HUES6 (cell line): ENCODE results near the gene MTA1.

Source experiments
- H3K27ac ChIP-seq: 2 replicates; pipeline ENCODE4 v1.7.0; 2013; ENCODE audit warnings: low read depth, mild to moderate bottlenecking, low read length, inconsistent platforms
- H3K27me3 ChIP-seq: 2 replicates; pipeline ENCODE4 v1.6.1; 2013; ENCODE audit warnings: low read length; ENCODE audit not compliant: control insufficient read depth, insufficient read depth
- H3K36me3 ChIP-seq: 2 replicates; pipeline ENCODE4 v1.6.1; 2013; ENCODE audit warnings: low read length; ENCODE audit not compliant: control insufficient read depth, insufficient read depth
- H3K4me1 ChIP-seq: 2 replicates; pipeline ENCODE4 v1.6.1; 2013; ENCODE audit warnings: low read length; ENCODE audit not compliant: control insufficient read depth, insufficient read depth
- H3K4me3 ChIP-seq: 2 replicates; pipeline ENCODE4 v1.5.1; 2013; ENCODE audit warnings: low read depth, low read length
- H3K9ac ChIP-seq: one replicate; pipeline ENCODE4 v1.6.1; 2013; ENCODE audit warnings: mild to moderate bottlenecking, low read length
- H3K9me3 ChIP-seq: 2 replicates; pipeline ENCODE4 v1.6.1; 2013; ENCODE audit warnings: low read depth, low read length; ENCODE audit not compliant: control insufficient read depth, insufficient read depth

The MTA1 gene

DNA sequence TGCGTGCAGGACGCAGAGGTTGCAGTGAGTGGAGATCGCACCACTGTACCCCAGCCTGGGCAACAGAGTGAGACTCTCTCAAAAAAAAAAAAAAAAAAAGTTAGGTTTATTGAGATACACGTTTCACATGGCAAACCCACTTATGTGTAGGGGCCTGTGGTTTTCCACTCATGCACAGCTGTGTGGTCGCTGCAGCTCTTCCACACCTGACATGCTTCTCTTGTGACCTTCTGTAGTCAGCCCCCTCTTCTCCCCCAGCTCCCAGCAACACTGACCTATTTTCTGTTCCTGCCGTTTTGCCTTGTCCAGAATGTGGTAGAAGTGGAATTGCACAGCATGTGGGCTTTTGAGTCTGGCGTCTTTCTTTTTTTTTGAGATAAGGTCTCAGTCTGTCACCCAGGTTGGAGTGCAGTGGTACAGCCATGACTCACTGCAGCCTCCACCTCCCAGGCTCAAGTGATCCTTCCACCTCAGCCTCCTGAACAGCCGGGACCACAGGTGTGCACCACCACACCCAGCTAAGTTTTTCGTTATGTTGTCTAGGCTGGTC, 8.4 kb downstream of the MTA1 start:
- Histone ChIP-seq H3K4me1 (peaks cover under 1% of the 10 kb centered on the region; the same call in 1 of the 2 replicates), H3K27ac (no peak overlapping the region), H3K27me3 (no peaks in the 10 kb centered on the region), H3K9ac (no peak overlapping the region), H3K9me3 (peaks cover 6% of the 10 kb centered on the region), H3K36me3 (peaks cover 51% of the 10 kb centered on the region), H3K4me3 (no peak overlapping the region)

DNA sequence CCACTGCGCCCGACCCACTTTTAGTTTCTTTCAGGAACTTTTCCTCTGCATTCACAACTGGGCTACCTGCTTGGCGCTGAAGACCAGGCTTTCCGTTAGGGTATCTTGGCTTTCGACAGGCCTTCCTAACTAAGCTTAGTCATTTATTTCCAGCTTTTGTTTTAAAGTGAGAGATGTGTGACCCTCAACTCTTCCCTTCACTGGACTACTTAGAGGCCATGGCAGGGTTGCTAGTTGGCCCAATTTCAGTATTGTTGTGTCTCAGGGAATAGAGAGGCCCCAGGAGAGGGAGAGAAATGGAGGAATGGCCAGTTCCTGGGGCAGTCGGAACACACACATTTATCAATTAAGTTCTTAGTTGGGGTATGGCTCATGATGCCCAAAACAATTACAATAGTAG, 10.4 kb downstream of the MTA1 start:
- Histone ChIP-seq H3K9ac (no peak overlapping the region), H3K36me3 (peaks cover 43% of the 10 kb centered on the region), H3K4me3 (no peak overlapping the region), H3K27ac (no peak overlapping the region), H3K9me3 (peaks cover 6% of the 10 kb centered on the region), H3K27me3 (no peaks in the 10 kb centered on the region), H3K4me1 (peaks cover 5% of the 10 kb centered on the region; the same call in 1 of the 2 replicates)

DNA sequence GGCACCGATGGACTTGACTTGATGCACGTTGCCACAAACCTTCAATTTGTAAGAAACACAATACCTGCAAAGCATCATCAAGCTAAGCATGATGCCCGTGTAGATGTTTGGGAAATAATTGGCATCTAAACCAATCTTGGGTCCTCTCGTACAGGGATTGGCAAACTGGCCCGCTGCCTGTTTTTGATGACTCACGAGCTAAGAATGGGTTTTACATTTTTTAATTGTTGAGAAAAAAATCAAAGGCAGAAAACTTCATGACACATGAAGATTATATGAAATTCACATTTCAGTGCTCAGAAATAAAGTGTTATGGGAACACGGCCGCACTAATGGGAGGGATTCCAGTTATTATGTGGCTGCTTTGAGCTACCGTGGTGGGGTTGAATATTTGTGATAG, 10.9 kb downstream of the MTA1 start:
- Histone ChIP-seq H3K4me3 (no peak overlapping the region), H3K9ac (no peak overlapping the region), H3K4me1 (peaks cover 5% of the 10 kb centered on the region; the same call in 1 of the 2 replicates), H3K27ac (no peak overlapping the region), H3K36me3 (peaks cover 43% of the 10 kb centered on the region), H3K27me3 (no peaks in the 10 kb centered on the region), H3K9me3 (peaks cover 6% of the 10 kb centered on the region)

DNA sequence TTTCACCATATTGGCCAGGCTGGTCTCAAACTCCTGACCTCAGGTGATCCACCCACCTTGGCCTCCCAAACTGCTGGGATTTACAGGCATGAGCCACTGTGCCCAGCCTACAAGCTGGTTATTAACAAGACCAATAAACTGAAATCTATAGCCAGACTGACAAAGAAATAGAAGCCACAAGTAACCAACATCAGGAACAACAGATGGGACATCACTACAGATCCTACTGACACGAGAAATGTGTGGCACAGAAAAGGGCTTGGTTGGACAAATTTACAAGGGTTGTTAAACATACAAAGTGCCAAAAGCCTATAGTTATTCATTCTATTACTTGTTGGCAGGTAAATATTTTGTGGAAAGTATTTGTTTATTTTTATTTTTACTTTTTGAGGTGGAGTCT, 11.6 kb downstream of the MTA1 start:
- Histone ChIP-seq H3K4me1 (peaks cover 5% of the 10 kb centered on the region; the same call in 1 of the 2 replicates), H3K27me3 (no peaks in the 10 kb centered on the region), H3K9ac (no peak overlapping the region), H3K27ac (no peak overlapping the region), H3K36me3 (peaks cover 39% of the 10 kb centered on the region), H3K4me3 (no peak overlapping the region), H3K9me3 (peaks cover 6% of the 10 kb centered on the region)

DNA sequence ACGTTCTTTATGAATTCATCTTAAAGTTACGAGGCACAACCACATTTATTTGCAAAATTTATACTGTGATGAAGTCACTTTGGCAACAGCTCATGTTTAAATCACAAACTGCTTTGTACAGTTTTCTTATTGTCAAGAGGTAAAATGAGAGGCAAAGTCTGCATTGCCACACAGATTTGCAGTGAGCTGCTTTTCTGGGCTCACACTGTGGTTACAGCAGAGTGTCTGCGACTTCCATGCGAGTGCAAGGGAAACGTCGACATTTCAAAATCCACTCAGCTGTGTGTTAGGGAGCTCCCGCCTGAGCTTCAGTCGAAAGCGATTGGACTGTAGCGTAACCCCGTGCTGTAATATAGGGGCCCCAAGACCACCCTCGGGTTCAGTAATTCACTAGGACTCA, 13.0 kb downstream of the MTA1 start:
- no peak overlapping the region for H3K27ac ChIP-seq
- H3K9ac ChIP-seq: no peak overlapping the region
- H3K4me1 ChIP-seq: peaks cover 5% of the 10 kb centered on the region; the same call in 1 of the 2 replicates
- peaks cover 31% of the 10 kb centered on the region for H3K36me3 ChIP-seq
- H3K27me3 ChIP-seq: no peaks in the 10 kb centered on the region
- no peak overlapping the region for H3K4me3 ChIP-seq
- peaks cover 3% of the 10 kb centered on the region; the same call in 1 of the 2 replicates for H3K9me3 ChIP-seq

DNA sequence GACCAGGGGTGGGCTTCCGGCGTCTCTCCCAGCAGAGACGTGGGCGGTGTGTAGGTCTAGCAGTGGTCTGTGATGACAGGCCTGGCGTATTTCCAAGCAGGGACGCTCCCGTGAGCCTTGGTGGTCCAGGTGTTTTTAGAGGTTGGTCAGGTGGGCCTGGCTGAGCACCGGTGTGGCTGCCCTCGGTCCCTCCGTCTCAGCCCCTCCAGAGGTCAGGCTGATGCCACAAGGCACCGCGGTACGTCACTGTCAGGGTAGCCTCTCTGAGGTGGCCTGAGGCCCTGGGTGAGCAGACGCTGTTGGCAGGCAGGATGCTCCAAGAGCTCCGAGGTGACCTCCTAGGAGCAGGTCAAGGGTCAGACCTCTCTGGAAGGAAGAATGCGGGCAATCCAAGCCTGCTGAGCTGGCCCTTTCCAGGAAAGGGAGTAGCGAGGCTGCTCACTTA, 13.6 kb downstream of the MTA1 start:
- no peak overlapping the region for H3K27ac ChIP-seq
- no peak overlapping the region for H3K9ac ChIP-seq
- no peak overlapping the region for H3K4me3 ChIP-seq
- H3K27me3 ChIP-seq: no peaks in the 10 kb centered on the region
- peaks cover 5% of the 10 kb centered on the region; the same call in 1 of the 2 replicates for H3K4me1 ChIP-seq
- H3K9me3 ChIP-seq: peaks cover 3% of the 10 kb centered on the region; the same call in 1 of the 2 replicates
- peaks cover 26% of the 10 kb centered on the region for H3K36me3 ChIP-seq

DNA sequence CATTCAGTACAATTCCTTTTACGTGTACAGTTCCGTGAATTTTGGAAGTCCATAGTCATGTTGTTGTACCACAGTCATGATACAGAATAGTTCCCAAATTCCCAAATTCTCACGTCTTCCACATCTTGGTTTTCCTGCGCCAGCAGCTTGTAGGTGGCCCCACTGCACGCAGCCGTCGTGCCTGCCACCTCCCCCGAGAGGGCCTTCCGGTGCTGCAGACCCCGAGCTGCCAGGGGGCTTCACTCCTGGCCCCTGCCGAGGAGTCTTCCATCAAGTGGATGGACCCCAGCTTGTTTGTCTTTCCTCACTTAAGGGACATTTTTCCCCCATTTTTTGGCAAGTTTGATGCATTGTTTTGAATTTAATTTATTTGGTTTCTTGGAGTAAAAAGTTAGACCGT, 16.8 kb downstream of the MTA1 start:
- Histone ChIP-seq H3K4me1 (peaks cover 5% of the 10 kb centered on the region; the same call in 1 of the 2 replicates), H3K4me3 (no peak overlapping the region), H3K27ac (no peak overlapping the region), H3K27me3 (no peaks in the 10 kb centered on the region), H3K9me3 (no peaks in the 10 kb centered on the region), H3K9ac (no peak overlapping the region), H3K36me3 (peaks cover 35% of the 10 kb centered on the region)

DNA sequence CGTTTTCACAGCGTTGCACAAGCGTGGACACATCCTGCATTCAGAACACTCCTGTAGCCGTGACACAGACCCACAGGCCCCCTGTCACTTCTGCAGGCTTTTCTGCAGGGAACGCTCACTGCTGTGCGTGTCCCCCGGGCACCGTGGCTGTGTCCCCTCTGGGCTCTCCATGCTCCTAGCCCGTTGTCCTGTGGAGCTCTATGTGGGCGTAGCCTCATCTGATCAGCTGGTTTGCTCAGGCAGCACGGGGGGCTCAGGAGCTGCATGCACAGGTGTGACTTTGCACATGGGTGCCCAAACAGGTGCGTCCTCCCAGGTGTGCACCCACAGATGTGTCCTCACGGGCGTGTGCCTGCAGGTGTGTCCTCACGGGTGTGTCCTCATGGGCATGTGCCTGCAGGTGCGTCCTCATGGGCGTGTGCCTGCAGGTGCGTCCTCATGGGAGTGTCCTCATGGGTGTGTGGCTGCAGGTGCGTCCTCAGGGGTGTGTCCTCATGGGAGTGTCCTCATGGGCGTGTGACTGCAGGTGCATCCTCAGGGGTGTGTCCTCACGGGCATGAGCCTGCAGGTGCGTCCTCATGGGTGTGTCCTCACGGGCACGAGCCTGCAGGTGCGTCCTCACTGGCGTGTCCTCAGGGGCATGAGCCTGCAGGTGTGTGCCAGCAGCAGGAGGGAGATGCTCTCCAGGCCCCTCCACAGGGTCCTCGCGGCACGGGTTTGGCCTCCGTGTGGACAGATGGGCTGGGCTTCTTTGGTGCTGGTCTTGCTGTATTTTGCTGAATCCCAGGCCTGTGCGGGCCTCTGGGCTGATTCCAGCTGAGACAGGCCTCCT, 17.5 kb downstream of the MTA1 start:
- Histone ChIP-seq H3K27ac (no peak overlapping the region), H3K4me3 (no peak overlapping the region), H3K4me1 (peaks cover 5% of the 10 kb centered on the region; the same call in 1 of the 2 replicates), H3K9me3 (no peaks in the 10 kb centered on the region), H3K9ac (no peak overlapping the region), H3K36me3 (peaks cover 34% of the 10 kb centered on the region), H3K27me3 (no peaks in the 10 kb centered on the region)

DNA sequence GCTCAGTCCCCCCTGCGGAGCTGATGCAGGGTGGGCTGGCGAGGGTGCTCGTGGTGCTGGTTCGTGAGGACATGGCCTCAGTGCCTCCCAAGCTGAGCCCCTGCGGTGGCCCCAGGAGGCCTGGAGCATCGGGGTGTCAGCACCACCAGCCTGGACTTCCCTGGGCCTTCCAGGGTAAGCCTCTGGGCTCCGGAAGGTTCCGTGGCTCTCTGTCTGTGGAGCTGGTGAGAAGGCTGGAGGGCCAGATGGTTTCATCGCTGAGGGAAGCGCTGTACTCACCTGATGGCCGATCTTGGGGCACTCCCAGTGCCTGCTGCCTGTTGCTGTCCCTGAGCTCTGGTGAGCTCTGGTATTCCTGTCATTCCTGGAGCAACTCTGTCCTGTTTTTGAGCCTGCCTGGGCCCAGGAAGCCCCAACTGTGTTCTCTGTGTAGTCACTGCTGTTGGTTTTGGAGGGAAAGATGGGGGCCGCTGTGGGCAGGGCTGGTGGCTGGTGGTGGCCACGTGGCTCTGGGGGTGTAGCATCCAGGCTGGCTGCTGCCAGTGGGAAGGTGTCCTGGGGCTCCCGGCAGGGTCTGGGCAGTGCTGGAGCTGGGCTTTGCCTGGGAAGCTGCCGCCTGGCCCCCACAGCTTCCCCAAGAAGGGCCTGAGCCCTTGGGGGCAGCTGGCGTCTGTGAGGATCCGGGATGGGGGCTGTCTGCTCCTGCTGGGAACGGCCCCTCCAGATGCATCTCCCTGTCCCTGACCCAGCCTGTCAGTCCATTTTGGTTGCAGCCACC, 18.3 kb downstream of the MTA1 start:
- no peaks in the 10 kb centered on the region for H3K9me3 ChIP-seq
- no peak overlapping the region for H3K9ac ChIP-seq
- no peaks in the 10 kb centered on the region for H3K27me3 ChIP-seq
- H3K4me3 ChIP-seq: no peak overlapping the region
- peaks cover 42% of the 10 kb centered on the region for H3K36me3 ChIP-seq
- H3K4me1 ChIP-seq: peaks cover 5% of the 10 kb centered on the region; the same call in 1 of the 2 replicates
- H3K27ac ChIP-seq: no peak overlapping the region; the same call in 1 of the 2 replicates

DNA sequence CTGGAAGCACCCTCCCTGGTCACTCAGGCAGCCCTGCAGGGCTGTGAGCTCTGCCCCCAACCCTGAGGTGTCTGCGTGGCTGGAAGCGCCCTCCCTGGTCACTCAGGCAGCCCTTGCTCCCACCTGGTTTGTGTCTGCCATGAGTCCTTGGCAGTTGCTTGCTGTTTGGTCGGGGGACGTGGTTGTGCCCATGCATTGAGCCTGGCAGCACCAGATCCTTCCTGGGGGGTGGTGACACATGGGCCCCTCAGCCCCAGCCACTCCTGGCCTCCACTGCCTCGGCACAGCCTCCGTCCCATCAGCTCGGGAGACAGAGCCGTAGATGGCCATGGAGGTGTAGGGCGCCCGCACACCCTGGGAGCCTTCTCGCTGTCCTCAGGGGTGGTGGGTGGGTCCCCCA, 19.6 kb downstream of the MTA1 start:
- Histone ChIP-seq H3K9me3 (no peaks in the 10 kb centered on the region), H3K9ac (no peak overlapping the region), H3K36me3 (peaks cover 46% of the 10 kb centered on the region), H3K4me1 (no peaks in the 10 kb centered on the region), H3K27me3 (no peaks in the 10 kb centered on the region), H3K4me3 (no peak overlapping the region), H3K27ac (no peak overlapping the region)
